HUES64 (cell line): ENCODE results near the gene RAB3IP.
"Not testable (repeated sequence)": the region's sequence is repeated elsewhere in the genome, so short reads cannot be mapped to it uniquely, and the experiment has no call there.

ENCODE experiments used
- H3K27ac ChIP-seq: 2 replicates; pipeline ENCODE4 v1.7.0; 2013; ENCODE audit warnings: low read depth, low read length, inconsistent platforms
- H3K27me3 ChIP-seq: 2 replicates; pipeline ENCODE4 v1.6.1; 2013; ENCODE audit warnings: mild to moderate bottlenecking, low read length; ENCODE audit not compliant: insufficient read depth
- H3K36me3 ChIP-seq: 2 replicates; pipeline ENCODE4 v1.6.1; 2013; ENCODE audit warnings: mild to moderate bottlenecking, low read length; ENCODE audit not compliant: insufficient read depth
- H3K4me1 ChIP-seq: 2 replicates; pipeline ENCODE4 v1.6.1; 2013; ENCODE audit warnings: mild to moderate bottlenecking, low read length, moderate library complexity; ENCODE audit not compliant: insufficient read depth
- H3K4me3 ChIP-seq: 2 replicates; pipeline ENCODE4 v1.5.1; 2013; ENCODE audit warnings: mild to moderate bottlenecking, low read length, moderate library complexity
- H3K9ac ChIP-seq: 2 replicates; pipeline ENCODE4 v1.6.1; 2013; ENCODE audit warnings: mild to moderate bottlenecking, low read depth, low read length
- H3K9me3 ChIP-seq: 2 replicates; pipeline ENCODE4 v1.6.1; 2013; ENCODE audit warnings: low read depth, low read length; ENCODE audit not compliant: insufficient read depth
- WGBS: fragments of 150-250, 120-280 bp; methylation state at CpG from one replicate; pipeline ENCODE4 v1.1.7; 2013; ENCODE audit warnings: missing lambda C conversion rate; 5-methylcytosine and 5-hydroxymethylcytosine counted together

RAB3IP gene

DNA sequence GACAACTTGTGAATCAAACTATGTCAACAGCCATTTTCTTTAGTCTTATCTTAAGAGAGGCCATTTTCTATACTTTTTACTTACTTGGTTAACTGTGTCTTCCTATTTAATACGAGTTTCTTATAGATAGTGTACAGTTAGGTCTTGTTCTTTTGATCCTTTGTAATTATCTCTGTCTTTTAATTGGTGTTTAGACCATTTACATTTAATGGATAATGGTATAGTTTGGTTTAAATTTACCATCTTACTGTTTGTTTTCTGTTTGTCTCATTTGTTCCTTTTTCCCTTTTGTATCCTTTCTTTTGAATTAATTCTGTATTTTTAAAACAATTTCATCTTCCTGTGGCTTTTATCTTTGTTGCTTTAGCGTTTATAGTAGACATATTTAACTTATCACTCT, 19.4 kb downstream of the RAB3IP start:
- Histone ChIP-seq H3K4me1 (no peaks in the 10 kb centered on the region), H3K9me3 (peaks cover 28% of the 10 kb centered on the region), H3K27me3 (no peaks in the 10 kb centered on the region), H3K27ac (no peak overlapping the region), H3K9ac (no peak overlapping the region), H3K4me3 (no peak overlapping the region), H3K36me3 (peaks cover 46% of the 10 kb centered on the region)
- 100% methylated on average over 2 of the region's 2 CpGs for WGBS

DNA sequence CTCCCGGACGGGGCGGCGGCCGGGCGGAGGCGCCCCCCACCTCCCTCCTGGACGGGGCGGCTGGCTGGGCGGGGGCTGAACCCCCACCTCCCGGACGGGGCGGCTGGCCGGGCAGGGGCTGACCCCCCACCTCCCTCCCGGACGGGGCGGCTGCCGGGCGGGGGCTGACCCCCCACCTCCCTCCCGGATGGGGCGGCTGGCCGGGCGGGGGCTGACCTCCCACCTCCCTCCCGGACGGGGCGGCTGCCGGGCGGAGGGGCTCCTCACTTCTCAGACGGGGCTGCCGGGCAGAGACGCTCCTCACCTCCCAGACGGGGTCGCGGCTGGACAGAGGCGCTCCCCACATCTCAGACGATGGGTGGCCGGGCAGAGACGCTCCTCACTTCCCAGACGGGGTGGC, 20.9 kb downstream of the RAB3IP start:
- Histone ChIP-seq H3K9me3 (peaks cover 29% of the 10 kb centered on the region), H3K36me3 (peaks cover 46% of the 10 kb centered on the region)
- not testable (repeated sequence) for H3K27me3 ChIP-seq, H3K4me3 ChIP-seq, H3K9ac ChIP-seq, H3K27ac ChIP-seq, H3K4me1 ChIP-seq
- WGBS = 95% methylated on average over 29 of the region's 39 CpGs

DNA sequence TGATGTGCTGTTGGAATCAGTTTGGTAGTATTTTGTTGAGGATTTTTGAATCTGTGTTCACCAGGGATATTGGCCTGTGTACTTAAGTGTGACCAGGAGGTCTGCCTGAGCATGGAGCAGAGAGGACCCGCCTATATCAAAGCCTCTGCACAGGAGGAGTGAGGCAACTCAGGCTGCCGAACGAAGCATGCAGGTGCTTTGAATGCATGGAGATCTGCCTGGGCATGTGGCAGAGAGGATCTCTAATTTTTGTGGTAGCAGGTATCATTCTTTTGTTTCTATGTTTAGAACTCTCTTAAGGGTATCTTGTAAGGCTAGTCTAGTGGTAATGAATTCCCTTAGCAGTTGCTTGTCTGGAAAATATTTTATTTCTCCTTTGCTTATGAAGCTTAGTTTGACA, 26.9 kb downstream of the RAB3IP start:
- peaks cover 55% of the 10 kb centered on the region for H3K9me3 ChIP-seq
- H3K4me3 ChIP-seq = no peak overlapping the region
- H3K4me1 ChIP-seq = no peaks in the 10 kb centered on the region
- 91% methylated on average over 3 of the region's 3 CpGs for WGBS
- H3K27ac ChIP-seq = no peak overlapping the region
- H3K9ac ChIP-seq = no peak overlapping the region
- H3K27me3 ChIP-seq = no peaks in the 10 kb centered on the region
- H3K36me3 ChIP-seq = peaks cover 38% of the 10 kb centered on the region

DNA sequence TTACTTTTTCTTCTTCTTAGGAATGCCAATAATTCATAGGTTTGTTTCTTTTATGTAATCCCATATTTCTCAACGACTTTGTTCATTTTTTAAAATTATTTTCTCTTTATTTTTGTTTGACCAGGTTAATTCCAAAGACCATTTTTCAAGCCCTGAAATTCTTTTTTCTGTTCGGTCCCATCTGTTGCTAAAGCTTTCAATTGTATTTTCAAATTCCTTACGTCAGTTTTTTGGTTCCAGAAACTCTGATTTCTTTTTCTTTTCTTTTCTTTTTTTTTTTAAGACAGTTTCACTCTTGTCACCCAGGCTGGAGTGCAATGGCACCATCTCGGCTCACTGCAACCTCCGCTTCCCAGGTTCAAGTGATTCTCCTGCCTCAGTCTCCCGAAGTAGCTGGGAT, 27.6 kb downstream of the RAB3IP start:
- Histone ChIP-seq H3K4me1 (no peaks in the 10 kb centered on the region), H3K4me3 (no peak overlapping the region), H3K27ac (no peak overlapping the region), H3K36me3 (peaks cover 32% of the 10 kb centered on the region), H3K27me3 (no peaks in the 10 kb centered on the region), H3K9me3 (peaks cover 53% of the 10 kb centered on the region), H3K9ac (no peak overlapping the region)
- WGBS = 89% methylated on average over 6 of the region's 6 CpGs

DNA sequence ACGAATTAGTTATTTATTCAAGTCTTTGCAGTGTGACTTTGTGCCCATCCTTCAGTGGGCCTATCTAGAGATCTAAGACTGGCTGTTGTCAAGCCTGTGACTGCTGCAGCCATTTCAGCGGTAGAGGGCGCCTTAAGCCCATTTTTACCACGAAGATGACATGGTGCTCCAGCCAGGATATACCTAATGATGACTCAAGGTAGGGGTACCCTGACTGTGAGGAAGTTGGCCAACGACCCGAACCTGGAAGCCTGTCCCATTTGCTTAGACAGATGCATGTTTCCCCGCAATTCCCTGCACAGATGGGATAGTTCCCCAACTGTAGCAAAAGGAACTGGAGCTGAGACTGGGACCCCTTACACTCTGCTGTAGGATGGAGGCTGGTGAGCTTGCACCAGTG, 41.3 kb downstream of the RAB3IP start:
- H3K4me1 ChIP-seq = no peaks in the 10 kb centered on the region
- H3K9ac ChIP-seq = no peak overlapping the region
- peak overlapping the region; percentile 46; the same call in 1 of the 2 replicates for H3K4me3 ChIP-seq
- WGBS = 68% methylated on average over 7 of the region's 7 CpGs
- no peaks in the 10 kb centered on the region for H3K27me3 ChIP-seq
- H3K9me3 ChIP-seq = no peaks in the 10 kb centered on the region
- H3K36me3 ChIP-seq = peaks cover 4% of the 10 kb centered on the region; the same call in 1 of the 2 replicates
- H3K27ac ChIP-seq = no peak overlapping the region

DNA sequence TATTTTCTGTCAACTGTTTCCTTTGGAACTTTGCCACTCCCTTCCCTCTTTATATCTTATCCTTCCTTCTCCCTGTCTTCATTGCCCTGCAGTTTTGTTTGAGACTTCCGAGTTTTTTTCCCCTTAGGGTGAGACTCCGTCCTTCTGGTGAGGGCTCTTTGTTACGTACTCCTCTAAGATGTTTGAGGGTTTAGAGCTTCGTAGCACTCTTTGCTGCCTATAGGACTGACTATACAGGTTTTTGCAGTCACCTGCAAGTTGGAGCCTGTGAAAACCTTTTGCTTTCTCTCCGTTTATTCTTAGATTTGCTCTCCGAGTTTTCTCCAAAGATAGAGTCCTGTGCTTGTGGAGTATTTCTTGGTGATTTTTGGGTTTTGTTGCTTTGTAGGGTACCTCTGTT, 44.7 kb downstream of the RAB3IP start:
- Histone ChIP-seq H3K36me3 (peaks cover 22% of the 10 kb centered on the region; the same call in 1 of the 2 replicates), H3K4me3 (no peak overlapping the region), H3K9me3 (no peaks in the 10 kb centered on the region), H3K27ac (no peak overlapping the region), H3K27me3 (no peaks in the 10 kb centered on the region), H3K9ac (no peak overlapping the region), H3K4me1 (no peaks in the 10 kb centered on the region)
- 91% methylated on average over 6 of the region's 6 CpGs for WGBS

DNA sequence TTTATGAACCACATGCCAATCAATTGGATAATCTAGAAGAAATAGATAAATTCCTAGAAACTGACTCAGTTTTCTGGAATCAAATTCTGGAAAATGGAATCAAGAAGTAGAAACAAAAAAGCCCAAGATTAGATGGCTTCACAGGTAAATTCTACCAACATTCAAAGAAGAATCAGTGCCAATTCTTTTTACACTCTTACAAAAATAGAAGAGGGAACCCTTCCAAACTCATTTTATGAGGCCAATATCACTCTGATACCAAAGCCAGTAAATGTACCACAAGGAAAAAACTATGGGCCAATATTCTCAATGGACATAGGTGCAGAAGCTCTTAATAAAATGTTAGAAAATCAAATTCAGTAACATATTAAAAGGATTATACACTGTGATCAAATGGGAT, 50.7 kb downstream of the RAB3IP start:
- Histone ChIP-seq H3K9me3 (peaks cover 23% of the 10 kb centered on the region), H3K27me3 (no peaks in the 10 kb centered on the region), H3K9ac (no peak overlapping the region), H3K4me3 (no peak overlapping the region), H3K27ac (no peak overlapping the region), H3K36me3 (peaks cover 30% of the 10 kb centered on the region), H3K4me1 (no peaks in the 10 kb centered on the region)

DNA sequence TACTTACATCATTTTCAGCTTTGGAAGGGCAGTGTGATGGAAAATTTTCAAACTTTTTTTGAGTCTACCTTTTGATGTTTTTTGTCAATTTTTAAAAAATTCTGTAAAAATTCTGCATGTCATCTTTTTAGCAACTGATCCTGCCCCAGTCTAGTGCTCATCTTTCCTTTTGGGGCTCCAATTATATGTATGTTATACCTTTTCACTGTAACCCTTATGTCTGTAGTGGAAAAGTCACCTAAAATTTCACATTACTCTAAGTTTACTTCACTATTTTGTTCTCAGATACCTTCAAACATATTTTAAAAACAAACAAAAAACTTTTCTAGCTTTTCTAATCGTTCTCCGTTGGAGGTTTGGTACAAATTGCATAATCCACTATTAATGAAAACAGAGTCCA, 53.9 kb downstream of the RAB3IP start:
- Histone ChIP-seq H3K9me3 (peaks cover 27% of the 10 kb centered on the region), H3K27me3 (no peaks in the 10 kb centered on the region), H3K4me3 (no peak overlapping the region), H3K27ac (no peak overlapping the region), H3K9ac (no peak overlapping the region), H3K4me1 (no peaks in the 10 kb centered on the region), H3K36me3 (peaks cover 44% of the 10 kb centered on the region)
- WGBS = 98% methylated on average over 2 of the region's 2 CpGs

DNA sequence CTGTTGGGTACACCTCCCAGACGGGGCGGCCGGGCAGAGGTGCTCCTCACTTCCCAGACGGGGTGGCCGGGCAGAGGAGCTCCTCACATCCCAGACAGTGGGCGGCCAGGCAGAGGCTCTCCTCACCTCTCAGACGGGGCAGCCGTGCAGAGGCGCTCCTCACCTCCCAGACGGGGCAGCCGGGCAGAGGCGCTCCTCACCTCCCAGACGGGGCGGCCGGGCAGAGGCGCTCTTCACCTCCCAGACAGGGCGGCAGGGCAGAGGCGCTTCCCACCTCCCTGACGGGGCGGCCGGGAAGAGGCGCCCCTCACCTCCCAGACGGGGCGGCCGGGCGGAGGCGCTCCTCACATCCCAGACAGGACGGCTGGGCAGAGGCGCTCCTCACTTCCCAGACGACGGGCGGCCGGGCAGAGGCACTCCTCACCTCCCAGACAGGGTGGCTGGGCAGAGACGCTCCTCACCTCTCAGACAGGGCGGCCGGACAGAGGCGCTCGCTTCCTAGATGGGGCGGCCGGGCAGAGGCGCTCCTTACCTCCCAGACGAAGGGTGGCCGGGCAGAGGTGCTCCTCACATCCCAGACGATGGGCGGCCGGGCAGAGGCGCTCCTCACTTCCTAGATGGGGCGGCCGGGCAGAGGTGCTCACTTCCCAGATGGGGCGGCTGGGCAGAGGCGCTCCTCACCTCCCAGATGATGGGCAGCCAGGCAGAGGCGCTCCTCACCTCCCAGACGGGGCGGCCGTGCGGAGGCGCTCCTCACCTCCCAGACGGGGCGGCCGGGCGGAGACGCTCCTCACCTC, 68.6 kb downstream of the RAB3IP start:
- H3K27me3 ChIP-seq, H3K9ac ChIP-seq, H3K4me3 ChIP-seq, H3K4me1 ChIP-seq, H3K27ac ChIP-seq: not testable (repeated sequence)
- peaks cover 15% of the 10 kb centered on the region for H3K36me3 ChIP-seq
- H3K9me3 ChIP-seq = peaks cover 15% of the 10 kb centered on the region
- WGBS = 94% methylated on average over 62 of the region's 62 CpGs

DNA sequence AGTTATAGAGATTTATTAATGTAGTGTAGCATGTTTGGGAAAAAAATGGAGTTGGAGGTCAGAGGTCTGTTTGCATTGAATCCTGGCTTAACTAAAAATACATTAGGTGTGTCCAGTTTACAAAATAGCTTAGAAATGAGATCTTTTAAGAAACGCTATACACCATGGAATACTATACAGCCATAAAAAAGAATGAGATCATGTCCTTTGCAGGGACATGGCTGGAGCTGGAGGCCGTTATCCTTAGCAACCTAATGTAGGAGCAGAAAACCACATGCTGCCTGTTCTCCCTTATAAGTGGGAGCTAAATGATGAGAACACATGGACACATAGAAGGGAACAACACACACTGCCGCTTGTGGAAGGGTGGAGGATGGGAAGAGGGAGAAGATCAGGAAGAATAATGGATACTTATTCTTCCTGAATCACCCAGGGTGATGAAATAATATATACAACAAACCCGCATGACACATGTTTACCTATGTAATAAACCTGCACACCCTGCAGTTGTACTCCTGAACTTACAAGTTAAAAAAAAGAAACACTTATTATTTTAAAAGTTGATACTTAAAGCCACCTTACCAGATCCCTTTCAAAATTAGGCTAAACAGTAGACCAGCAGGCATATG, 72.3 kb downstream of the RAB3IP start:
- Histone ChIP-seq H3K36me3 (peaks cover 26% of the 10 kb centered on the region), H3K9ac (no peak overlapping the region), H3K4me3 (0 out of 2 replicates have a peak overlapping the region, but pooled peaks have one; percentile 1), H3K27ac (no peak overlapping the region), H3K4me1 (no peaks in the 10 kb centered on the region), H3K9me3 (peaks cover 15% of the 10 kb centered on the region), H3K27me3 (no peaks in the 10 kb centered on the region)
- 92% methylated on average over 2 of the region's 4 CpGs for WGBS

DNA sequence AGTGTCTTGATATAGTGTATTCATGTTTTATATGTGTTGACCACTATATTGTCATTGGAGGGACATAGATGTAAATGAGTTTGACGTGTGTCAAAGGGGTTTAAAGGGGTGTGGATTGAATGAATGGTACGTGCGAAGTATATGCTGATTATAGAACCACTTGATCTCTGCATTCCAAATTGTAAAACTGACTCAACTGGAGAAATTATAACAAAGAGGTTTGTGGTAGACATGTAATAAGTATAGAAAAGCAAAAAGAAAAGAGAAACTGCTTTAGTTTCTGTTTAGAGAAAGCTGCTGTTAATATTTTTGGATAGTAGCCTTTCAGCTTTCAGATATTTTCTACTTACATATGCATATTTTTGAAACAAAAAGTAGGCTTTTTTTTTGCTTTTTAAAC, 77.4 kb downstream of the RAB3IP start:
- 98% methylated on average over 3 of the region's 3 CpGs for WGBS
- no peaks in the 10 kb centered on the region for H3K27me3 ChIP-seq
- peaks cover 23% of the 10 kb centered on the region for H3K36me3 ChIP-seq
- H3K4me1 ChIP-seq = no peaks in the 10 kb centered on the region
- no peak overlapping the region for H3K9ac ChIP-seq
- no peak overlapping the region for H3K27ac ChIP-seq
- H3K9me3 ChIP-seq = peaks cover 3% of the 10 kb centered on the region
- no peak overlapping the region for H3K4me3 ChIP-seq
